T-cell (primary cell): ENCODE data around the gene AK4. TPM values are rescaled to one million over a fixed set of nuclear protein-coding genes. Genes with fewer than 3 reads are reported as not detected.

ENCODE experiments used
- ATAC-seq, 4 experiments: fragments of 200-7000 bp in 3 of 4; fragments of 150-1000 bp in 1 of 4; cut with Tn5 transposase; replicated peaks in 1 of 4; 1 replicate in 3 of 4; 2 replicates in 1 of 4; pipeline ENCODE4 v1.10.0; 2021; ENCODE audit warnings: moderate library complexity in 3 of 4, mild to moderate bottlenecking in 2 of 4, moderate number of reproducible peaks in 1 of 4
- CTCF ChIA-PET, 2 donors: fragments of 300-600 bp; sonication (Branson Sonifier 250); formaldehyde crosslinking; loops; one replicate each; lab custom pipeline; 2022; ENCODE audit warnings: antibody characterized with exemption in 2 of 2; lab: Charles Lee
- POLR2A ChIA-PET, 2 donors: fragments of 300-600 bp; sonication (Branson Sonifier 250); formaldehyde crosslinking; loops; one replicate each; lab custom pipeline; 2022; ENCODE audit warnings: antibody characterized with exemption in 2 of 2; lab: Charles Lee
- DNase-seq, 35 experiments: peaks; one replicate each; pipeline versions ENCODE4 v3.0.0 to v3.0.0-alpha.2; 2013 to 2023
- H3K27ac ChIP-seq: one replicate; pipeline ENCODE4 v1.5.1; 2013; ENCODE audit warnings: low read length
- H3K27me3 ChIP-seq, 2 experiments: replicated peaks in 1 of 2; 1 replicate in 1 of 2; 2 replicates in 1 of 2; pipeline versions ENCODE4 v1.6.1 to v1.7.0; 2013; ENCODE audit warnings: low read length in 1 of 2, mixed read lengths in 1 of 2; ENCODE audit not compliant: control insufficient read depth in 2 of 2, insufficient read depth in 2 of 2; ENCODE audit errors: extremely low read depth in 1 of 2
- H3K36me3 ChIP-seq, 2 donors: 1 replicate in 1 of 2; 2 replicates in 1 of 2; pipeline versions ENCODE4 v1.6.1 to v1.7.0; 2013; ENCODE audit warnings: low read length in 1 of 2; ENCODE audit not compliant: control insufficient read depth in 2 of 2, insufficient read depth in 1 of 2; ENCODE audit errors: extremely low read depth in 1 of 2
- H3K4me1 ChIP-seq, 2 experiments: 1 replicate in 1 of 2; 2 replicates in 1 of 2; pipeline versions ENCODE4 v1.6.1 to v1.7.0; 2013; ENCODE audit warnings: low read length in 2 of 2, mixed read lengths in 1 of 2; ENCODE audit not compliant: insufficient read depth in 2 of 2, control insufficient read depth in 1 of 2; ENCODE audit errors: extremely low read depth in 1 of 2
- H3K4me3 ChIP-seq, 2 donors: 1 replicate in 1 of 2; 2 replicates in 1 of 2; pipeline versions ENCODE4 v1.5.1 to v1.7.0; 2013; ENCODE audit warnings: mild to moderate bottlenecking in 2 of 2, low read length in 1 of 2, moderate library complexity in 1 of 2; ENCODE audit not compliant: control insufficient read depth in 1 of 2; ENCODE audit errors: extremely low read depth in 1 of 2
- H3K9me3 ChIP-seq: 2 replicates; pipeline ENCODE4 v1.7.0; 2013
- H3K27ac Mint-ChIP-seq, 2 donors: one replicate each; pipeline ENCODE4 v1.8.0; 2020 to 2021; ENCODE audit warnings: mild to moderate bottlenecking in 2 of 2, mixed read lengths in 2 of 2
- H3K27me3 Mint-ChIP-seq, 2 donors: one replicate each; pipeline ENCODE4 v1.8.0; 2021 to 2022; ENCODE audit warnings: mixed read lengths in 2 of 2
- H3K36me3 Mint-ChIP-seq: one replicate; pipeline ENCODE4 v1.8.0; 2021; ENCODE audit warnings: mixed read lengths
- H3K4me1 Mint-ChIP-seq, 3 donors: one replicate each; pipeline ENCODE4 v1.8.0; 2020 to 2022; ENCODE audit warnings: mixed read lengths in 3 of 3, mild to moderate bottlenecking in 1 of 3
- H3K4me3 Mint-ChIP-seq, 3 donors: one replicate each; pipeline ENCODE4 v1.8.0; 2020 to 2022; ENCODE audit warnings: mild to moderate bottlenecking in 3 of 3, mixed read lengths in 3 of 3, moderate library complexity in 3 of 3
- H3K9me3 Mint-ChIP-seq, 3 donors: one replicate each; pipeline ENCODE4 v1.8.0; 2020 to 2022; ENCODE audit warnings: mixed read lengths in 3 of 3
- WGBS: methylation state at CpG from one replicate; pipeline ENCODE4 v1.1.5; 2013; ENCODE audit warnings: missing lambda C conversion rate; ENCODE audit not compliant: insufficient coverage; 5-methylcytosine and 5-hydroxymethylcytosine counted together
- total RNA-seq, 35 experiments: library from RNA in 6 of 35; stranded (reverse) in 6 of 35; fragments of 120-200 nt in 1 of 35; gene quantifications; one replicate each; pipeline versions ENCODE4 v1.2.1 to v1.2.4 and lab custom pipeline; 2013 to 2026

The AK4 gene
- total RNA-seq, 5 donors from 2014 or later (not counting 1 experiment from before 2014, with no cell fraction given) = 0.18 to 2.4 (median 1.1) TPM

DNA sequence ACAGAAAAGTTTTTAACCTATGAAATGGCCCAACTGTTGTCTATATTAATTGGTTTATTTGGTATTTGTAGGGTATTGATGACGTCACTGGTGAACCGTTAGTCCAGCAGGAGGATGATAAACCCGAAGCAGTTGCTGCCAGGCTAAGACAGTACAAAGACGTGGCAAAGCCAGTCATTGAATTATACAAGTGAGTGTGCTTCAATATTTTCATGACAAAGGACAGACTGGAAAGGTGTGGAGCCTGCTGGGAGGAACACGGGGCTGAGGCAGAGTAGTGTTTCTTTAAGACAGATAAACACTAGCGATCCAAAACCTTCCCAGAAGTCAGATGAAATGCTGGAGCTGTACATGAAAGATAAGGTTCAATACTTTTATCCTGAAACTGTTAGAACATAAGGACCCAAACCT is 76.7 kb downstream of the AK4 start:
- POLR2A ChIA-PET = interaction anchor here in 1 of 2 donors (0.6 kb wide), 1 partner anchor 1562 kb away, joined by 3 read pairs; no protein-coding TSS in a partner anchor

DNA sequence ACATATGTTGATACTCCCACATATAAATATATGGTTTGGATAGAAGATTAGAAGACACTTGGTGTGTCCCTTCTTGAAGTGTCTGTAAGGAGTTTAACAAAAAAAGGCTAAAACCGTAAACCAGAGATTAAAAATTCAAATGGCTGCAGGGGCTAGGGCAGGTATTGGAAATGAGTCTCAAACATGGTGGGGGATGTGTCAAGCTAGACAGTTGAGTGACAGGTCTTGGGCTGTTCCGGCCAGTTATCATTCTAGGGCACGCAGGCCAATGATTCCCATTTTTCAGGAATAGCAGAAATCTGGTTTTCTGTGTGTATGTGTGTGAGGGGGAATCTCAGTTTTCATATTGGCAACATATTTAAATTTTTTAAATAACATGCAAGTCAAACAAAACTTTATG is 77.2 kb downstream of the AK4 start:
- Mint-ChIP-seq H3K4me3 (no peak overlapping the region), H3K27ac (no peak overlapping the region), H3K4me1 (no peaks in the 10 kb centered on the region), H3K27me3 (peaks cover 4 to 13% of the 10 kb centered on the region in 2 donors), H3K36me3 (no peaks in the 10 kb centered on the region), H3K9me3 (no peaks in the 10 kb centered on the region)
- Histone ChIP-seq H3K27ac (no peak overlapping the region), H3K4me1 (no peaks in the 10 kb centered on the region), H3K9me3 (no peaks in the 10 kb centered on the region), H3K27me3 (no peaks in the 10 kb centered on the region), H3K4me3 (no peak overlapping the region), H3K36me3 (no peaks in the 10 kb centered on the region)
- POLR2A ChIA-PET = interaction anchor here in 1 of 2 donors (0.6 kb wide), 1 partner anchor 42 kb away, joined by 3 read pairs; no protein-coding TSS in a partner anchor
- DNase-seq (no peak), ATAC-seq (no peak)
- CTCF ChIA-PET = interaction anchor here in 1 of 2 donors (0.6 kb wide), 1 partner anchor 107 kb away, joined by 3 read pairs; no protein-coding TSS in a partner anchor
- WGBS = 88% methylated on average over 3 of the region's 3 CpGs

More for the DNA sequence above, 76.7 kb downstream of the AK4 start:
- Histone ChIP-seq H3K9me3 (no peaks in the 10 kb centered on the region), H3K4me1 (no peaks in the 10 kb centered on the region), H3K27ac (no peak overlapping the region), H3K36me3 (no peaks in the 10 kb centered on the region), H3K27me3 (no peaks in the 10 kb centered on the region), H3K4me3 (no peak overlapping the region)
- DNase-seq (no peak), ATAC-seq (no peak)
- H3K4me3 Mint-ChIP-seq = no peak overlapping the region
- no peak overlapping the region for H3K27ac Mint-ChIP-seq
- H3K9me3 Mint-ChIP-seq = no peaks in the 10 kb centered on the region
- H3K27me3 Mint-ChIP-seq = peaks cover 3 to 10% of the 10 kb centered on the region in 2 donors
- CTCF ChIA-PET = interaction anchor here (0.6 to 1.1 kb wide), 3 partner anchors 9 to 195 kb away, joined by 3 to 4 read pairs (median 3); partner anchors contain the start of genes LEPR (in 1 of the 2) and LEPROT (in 1 of the 2)
- no peaks in the 10 kb centered on the region for H3K36me3 Mint-ChIP-seq
- WGBS = 61% methylated on average over 4 of the region's 6 CpGs
- H3K4me1 Mint-ChIP-seq = no peaks in the 10 kb centered on the region

DNA sequence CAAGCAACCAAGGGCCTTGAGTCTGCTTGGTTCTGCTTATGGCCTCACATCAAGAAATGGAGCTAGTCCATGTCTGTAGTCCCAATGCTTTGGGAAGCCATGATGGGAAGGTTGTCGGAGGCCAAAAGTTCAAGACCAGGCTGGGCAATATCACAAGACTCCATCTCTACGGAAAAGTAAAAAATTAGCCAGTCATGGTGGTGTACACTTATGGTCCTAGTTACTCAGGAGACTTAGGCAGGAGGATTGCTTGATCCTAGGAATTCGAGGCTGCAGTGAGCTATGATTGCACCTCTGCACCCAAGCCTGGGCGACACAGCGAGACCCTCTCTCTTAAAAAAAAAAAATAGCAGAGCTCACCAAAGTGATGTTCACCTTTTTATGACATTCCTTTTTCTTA is 81.2 kb downstream of the AK4 start:
- Mint-ChIP-seq H3K4me3 (no peak overlapping the region), H3K36me3 (no peaks in the 10 kb centered on the region), H3K27me3 (peaks cover 4 to 23% of the 10 kb centered on the region in 2 donors), H3K9me3 (no peaks in the 10 kb centered on the region), H3K27ac (no peak overlapping the region), H3K4me1 (peaks cover 4 to 7% (median 4%) of the 10 kb centered on the region in 3 donors)
- Histone ChIP-seq H3K27me3 (no peaks in the 10 kb centered on the region), H3K4me3 (no peak overlapping the region), H3K4me1 (peaks cover 0 to 2% of the 10 kb centered on the region in 2 experiments), H3K9me3 (no peaks in the 10 kb centered on the region), H3K36me3 (no peaks in the 10 kb centered on the region), H3K27ac (no peak overlapping the region)
- CTCF ChIA-PET = no interaction called here
- ATAC-seq (no peak), DNase-seq (no peak)
- POLR2A ChIA-PET = interaction anchor here in 1 of 2 donors (0.6 kb wide), 1 partner anchor 60 kb away, joined by 3 read pairs; no protein-coding TSS in a partner anchor
- 80% methylated on average over 2 of the region's 5 CpGs for WGBS

DNA sequence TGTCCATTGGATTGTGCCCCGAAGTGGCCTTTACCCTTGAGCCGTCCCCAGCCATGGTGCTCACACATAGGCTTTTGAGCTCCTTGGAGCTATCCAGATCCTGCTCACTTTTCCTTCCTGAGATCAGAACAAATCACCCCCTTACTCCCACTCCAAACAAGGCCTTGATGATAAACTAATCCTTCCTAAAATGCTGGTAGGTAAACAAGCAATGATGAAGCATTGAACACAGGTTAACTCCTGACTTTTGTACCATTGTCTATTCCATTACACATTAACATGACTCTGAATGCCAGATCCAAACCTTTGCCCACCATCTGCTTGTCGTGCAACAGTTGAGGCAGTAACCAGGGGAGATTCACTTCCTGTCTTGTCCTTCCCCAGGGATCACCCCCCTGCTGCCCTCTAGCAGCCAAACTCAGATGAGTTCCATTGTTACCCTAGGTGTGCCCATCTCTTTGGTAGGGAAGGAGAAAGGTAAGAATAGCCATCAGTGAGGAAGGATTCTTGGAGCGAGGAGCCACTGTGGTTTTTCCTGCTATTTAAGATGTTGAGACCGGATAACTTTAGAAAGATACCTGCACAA is 81.8 kb downstream of the AK4 start:
- no peak for ATAC-seq

DNA sequence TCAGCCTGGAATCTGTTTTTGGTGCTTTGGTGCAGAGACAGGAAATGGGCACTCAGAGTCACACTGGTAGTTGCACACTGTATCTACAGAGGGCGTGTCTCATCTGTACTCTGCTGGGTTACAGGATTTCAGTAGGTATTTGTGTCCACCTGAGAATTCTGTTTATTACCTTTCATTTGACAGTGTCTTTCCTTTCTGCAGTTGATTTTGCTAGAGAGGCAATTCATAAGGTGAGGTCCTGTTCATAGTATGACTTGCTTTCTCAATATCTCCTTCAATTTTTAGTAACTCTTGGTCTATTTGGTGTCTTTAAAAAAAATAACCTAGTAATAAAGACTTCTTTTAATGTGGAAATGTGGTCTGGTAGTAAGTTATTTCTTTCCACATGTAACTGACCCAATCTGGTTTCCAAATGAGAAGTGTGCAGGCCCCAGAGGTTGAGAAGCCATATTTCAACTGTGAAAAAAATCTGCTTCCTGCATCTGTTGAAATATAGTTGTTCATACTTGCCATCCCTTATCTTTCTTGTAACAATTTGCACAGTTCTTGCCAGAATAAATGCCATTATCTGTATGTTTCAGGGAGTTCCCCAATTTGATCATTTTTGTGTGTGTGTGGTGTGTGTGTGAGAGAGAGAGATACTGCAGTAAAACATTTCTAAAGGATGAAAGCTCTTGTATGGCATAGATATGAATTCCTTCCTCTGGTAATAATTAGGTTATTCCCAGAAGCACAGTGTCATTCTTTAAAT is 82.9 kb downstream of the AK4 start:
- Mint-ChIP-seq H3K36me3 (no peaks in the 10 kb centered on the region), H3K27me3 (peaks cover 3 to 17% of the 10 kb centered on the region in 2 donors), H3K4me1 (peaks cover 4 to 7% (median 4%) of the 10 kb centered on the region in 3 donors), H3K4me3 (no peak overlapping the region), H3K9me3 (peaks cover 0 to 5% (median under 1%) of the 10 kb centered on the region in 3 donors), H3K27ac (no peak overlapping the region)
- H3K4me1 ChIP-seq = peaks cover 0 to 2% of the 10 kb centered on the region in 2 experiments
- ATAC-seq (peak in 1 of 4 experiments; percentile 50), DNase-seq (peak in 1 of 35 experiments; percentile 5)
- no peaks in the 10 kb centered on the region for H3K27me3 ChIP-seq
- no peak overlapping the region for H3K4me3 ChIP-seq
- H3K9me3 ChIP-seq = no peaks in the 10 kb centered on the region
- ChIA-PET CTCF (no interaction called here), POLR2A (interaction anchor here in 1 of 2 donors (0.5 to 0.7 kb wide), 2 partner anchors 29 to 1005 kb away, joined by 3 to 4 read pairs; no protein-coding TSS in a partner anchor)
- 25% methylated on average over 1 of the region's 1 CpG for WGBS
- no peak overlapping the region for H3K27ac ChIP-seq
- no peaks in the 10 kb centered on the region for H3K36me3 ChIP-seq

More for the DNA sequence above, 81.8 kb downstream of the AK4 start:
- Histone ChIP-seq H3K4me1 (peaks cover 0 to 2% of the 10 kb centered on the region in 2 experiments), H3K4me3 (no peak overlapping the region), H3K27me3 (no peaks in the 10 kb centered on the region), H3K9me3 (no peaks in the 10 kb centered on the region), H3K27ac (no peak overlapping the region), H3K36me3 (no peaks in the 10 kb centered on the region)
- H3K4me1 Mint-ChIP-seq = peaks cover 4 to 7% (median 4%) of the 10 kb centered on the region in 3 donors
- WGBS = 90% methylated on average over 3 of the region's 5 CpGs
- no peak overlapping the region for H3K4me3 Mint-ChIP-seq
- no peaks in the 10 kb centered on the region for H3K9me3 Mint-ChIP-seq
- no peaks in the 10 kb centered on the region for H3K36me3 Mint-ChIP-seq
- peaks cover 3 to 17% of the 10 kb centered on the region in 2 donors for H3K27me3 Mint-ChIP-seq
- POLR2A ChIA-PET = no interaction called here
- DNase-seq = no peak
- H3K27ac Mint-ChIP-seq = no peak overlapping the region
- CTCF ChIA-PET = no interaction called here

DNA sequence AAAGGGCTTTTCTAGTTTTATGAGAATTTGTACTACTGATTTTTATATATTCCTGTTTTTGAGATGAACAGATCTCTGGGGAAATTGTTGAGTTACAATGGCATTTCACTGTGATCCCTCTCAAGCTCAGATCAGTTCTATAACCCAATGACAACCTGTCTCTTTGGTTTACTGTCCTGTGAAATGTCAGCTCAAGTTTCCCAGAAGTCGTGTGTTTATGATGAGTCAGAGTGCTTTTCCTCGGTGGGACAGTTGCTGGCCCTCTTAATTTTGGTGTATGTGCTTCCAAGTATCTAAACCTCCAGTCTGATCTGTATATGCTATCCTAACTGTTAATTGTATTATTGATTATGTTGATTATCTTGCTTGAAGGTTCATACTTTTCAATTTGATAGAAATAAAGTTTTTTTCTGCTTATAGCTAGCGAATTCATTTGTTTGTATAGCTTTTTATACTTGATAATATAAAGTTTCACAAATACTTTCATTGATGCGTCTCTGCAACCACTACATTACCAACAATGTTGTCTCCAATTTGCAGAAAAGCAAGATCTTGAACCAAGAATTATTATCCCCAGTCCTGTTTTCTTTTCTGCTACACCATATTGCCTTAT is 83.8 kb downstream of the AK4 start:
- no peak for DNase-seq
- H3K4me3 ChIP-seq = no peak overlapping the region
- ChIA-PET POLR2A (interaction anchor here in 1 of 2 donors (0.5 kb wide), 1 partner anchor 1006 kb away, joined by 4 read pairs; no protein-coding TSS in a partner anchor), CTCF (interaction anchor here (0.6 to 1.6 kb wide), 3 partner anchors 24 to 453 kb away, joined by 3 to 4 read pairs (median 3); no protein-coding TSS in a partner anchor)
- no CpG with 5 or more reads among the region's 4 CpGs for WGBS
- Mint-ChIP-seq H3K27ac (no peak overlapping the region), H3K36me3 (no peaks in the 10 kb centered on the region), H3K27me3 (peaks cover 3 to 17% of the 10 kb centered on the region in 2 donors), H3K4me1 (peaks cover 4 to 7% (median 4%) of the 10 kb centered on the region in 3 donors), H3K4me3 (no peak overlapping the region), H3K9me3 (peaks cover 0 to 14% (median 10%) of the 10 kb centered on the region in 3 donors)
- H3K36me3 ChIP-seq = no peaks in the 10 kb centered on the region
- peaks cover 2% of the 10 kb centered on the region for H3K9me3 ChIP-seq
- no peak for ATAC-seq
- H3K27me3 ChIP-seq = peaks cover 0 to under 1% of the 10 kb centered on the region in 2 experiments
- H3K4me1 ChIP-seq = peaks cover 0 to 2% of the 10 kb centered on the region in 2 experiments
- H3K27ac ChIP-seq = no peak overlapping the region
